ENCODE measurements around the gene GABARAPL1.

DNA sequence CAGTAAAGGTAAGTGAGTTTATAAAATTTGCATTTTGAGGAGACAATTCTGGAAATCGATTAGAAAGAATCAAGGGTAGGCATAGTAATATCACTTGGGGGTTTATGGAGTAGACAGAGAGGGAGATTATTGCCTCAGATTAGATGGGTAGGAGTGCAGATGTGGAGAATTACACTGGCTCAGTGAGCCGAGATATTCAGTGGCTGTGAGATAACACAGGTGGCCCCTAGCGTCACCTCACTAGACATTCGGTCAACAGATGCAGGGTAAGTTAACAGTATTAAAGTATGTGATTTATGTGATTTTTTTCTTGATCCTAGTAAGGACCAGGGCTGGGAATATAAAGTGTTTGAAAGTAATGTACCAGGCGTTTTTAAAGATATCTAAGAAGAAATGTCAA is 55.4 kb downstream of the GABARAPL1 start:
- TF ChIP-seq, protein P1, sequence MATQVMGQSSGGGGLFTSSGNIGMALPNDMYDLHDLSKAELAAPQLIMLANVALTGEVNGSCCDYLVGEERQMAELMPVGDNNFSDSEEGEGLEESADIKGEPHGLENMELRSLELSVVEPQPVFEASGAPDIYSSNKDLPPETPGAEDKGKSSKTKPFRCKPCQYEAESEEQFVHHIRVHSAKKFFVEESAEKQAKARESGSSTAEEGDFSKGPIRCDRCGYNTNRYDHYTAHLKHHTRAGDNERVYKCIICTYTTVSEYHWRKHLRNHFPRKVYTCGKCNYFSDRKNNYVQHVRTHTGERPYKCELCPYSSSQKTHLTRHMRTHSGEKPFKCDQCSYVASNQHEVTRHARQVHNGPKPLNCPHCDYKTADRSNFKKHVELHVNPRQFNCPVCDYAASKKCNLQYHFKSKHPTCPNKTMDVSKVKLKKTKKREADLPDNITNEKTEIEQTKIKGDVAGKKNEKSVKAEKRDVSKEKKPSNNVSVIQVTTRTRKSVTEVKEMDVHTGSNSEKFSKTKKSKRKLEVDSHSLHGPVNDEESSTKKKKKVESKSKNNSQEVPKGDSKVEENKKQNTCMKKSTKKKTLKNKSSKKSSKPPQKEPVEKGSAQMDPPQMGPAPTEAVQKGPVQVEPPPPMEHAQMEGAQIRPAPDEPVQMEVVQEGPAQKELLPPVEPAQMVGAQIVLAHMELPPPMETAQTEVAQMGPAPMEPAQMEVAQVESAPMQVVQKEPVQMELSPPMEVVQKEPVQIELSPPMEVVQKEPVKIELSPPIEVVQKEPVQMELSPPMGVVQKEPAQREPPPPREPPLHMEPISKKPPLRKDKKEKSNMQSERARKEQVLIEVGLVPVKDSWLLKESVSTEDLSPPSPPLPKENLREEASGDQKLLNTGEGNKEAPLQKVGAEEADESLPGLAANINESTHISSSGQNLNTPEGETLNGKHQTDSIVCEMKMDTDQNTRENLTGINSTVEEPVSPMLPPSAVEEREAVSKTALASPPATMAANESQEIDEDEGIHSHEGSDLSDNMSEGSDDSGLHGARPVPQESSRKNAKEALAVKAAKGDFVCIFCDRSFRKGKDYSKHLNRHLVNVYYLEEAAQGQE (IDR thresholded peaks at IDR 0.05; ENCODE audit: insufficient read depth in 1 of 2, low read depth in 2 of 2, low read length in 2 of 2) = no peak
- no peak for TF ChIP-seq TAF1 (IDR thresholded peaks at IDR 0.05; ENCODE audit: borderline replicate concordance, insufficient read depth, low read length)

Data from PFSK-1 (cell line).